PC-9 (cell line): ENCODE data around the gene ARPC1A. TPM values are rescaled to one million over a fixed set of nuclear protein-coding genes. Genes with fewer than 3 reads are reported as not detected.

Experiments used
- BruUV-seq: library from RNA; stranded (reverse); fragments of 400-500 nt; replicated peaks from 2 replicates; lab custom pipeline; 2021; lab: Mats Ljungman, UMichigan
- CTCF ChIA-PET: fragments of 300-600 bp; sonication (Branson Sonifier 250); formaldehyde crosslinking; loops from one replicate; lab custom pipeline; 2022; ENCODE audit warnings: antibody characterized with exemption; lab: Charles Lee
- POLR2A ChIA-PET: fragments of 300-600 bp; sonication (Branson Sonifier 250); formaldehyde crosslinking; loops from one replicate; lab custom pipeline; 2022; ENCODE audit warnings: antibody characterized with exemption; ENCODE audit not compliant: unreplicated experiment; lab: Charles Lee
- DNase-seq, 2 experiments: peaks; one replicate each; pipeline versions ENCODE4 v3.0.0 to v3.0.0-alpha.2; 2015 to 2022; ENCODE audit warnings: mixed read lengths in 1 of 2
- H2AFZ ChIP-seq: fragments of 200-600 bp; sonication (generic); 2 replicates; pipeline ENCODE4 v1.8.1; 2017; ENCODE audit warnings: antibody characterized with exemption
- H3F3A ChIP-seq: fragments of 200-600 bp; sonication (generic); 2 replicates; pipeline ENCODE4 v1.8.1; 2017; ENCODE audit warnings: antibody characterized with exemption, mild to moderate bottlenecking, low read depth; ENCODE audit not compliant: insufficient read depth
- H3K27ac ChIP-seq: fragments of 200-600 bp; sonication (generic); 2 replicates; pipeline ENCODE4 v1.6.1; 2016; ENCODE audit warnings: mixed run types
- H3K27me3 ChIP-seq: fragments of 200-600 bp; sonication (generic); 2 replicates; pipeline ENCODE4 v1.6.1; 2016; ENCODE audit warnings: low read depth, mixed run types; ENCODE audit not compliant: insufficient read depth
- H3K36me3 ChIP-seq: fragments of 200-600 bp; sonication (generic); 2 replicates; pipeline ENCODE4 v1.6.1; 2016; ENCODE audit warnings: low read depth, mixed run types
- H3K4me1 ChIP-seq: fragments of 200-600 bp; sonication (generic); replicated peaks from 2 replicates; pipeline ENCODE4 v1.6.1; 2016; ENCODE audit warnings: mixed run types; ENCODE audit not compliant: insufficient read depth
- H3K4me2 ChIP-seq: fragments of 200-600 bp; sonication (generic); 2 replicates; pipeline ENCODE4 v1.6.1; 2017; ENCODE audit warnings: mixed run types
- H3K4me3 ChIP-seq: fragments of 200-600 bp; sonication (generic); 2 replicates; pipeline ENCODE4 v1.6.1; 2016; ENCODE audit warnings: mixed run types
- H3K79me2 ChIP-seq: fragments of 200-600 bp; sonication (generic); 2 replicates; pipeline ENCODE4 v1.6.1; 2017; ENCODE audit warnings: low read depth, mixed run types
- H3K9me2 ChIP-seq: fragments of 200-600 bp; sonication (generic); 2 replicates; pipeline ENCODE4 v1.8.1; 2017; ENCODE audit warnings: mild to moderate bottlenecking; ENCODE audit not compliant: insufficient read depth
- H3K9me3 ChIP-seq: fragments of 200-600 bp; sonication (generic); 2 replicates; pipeline ENCODE4 v1.8.1; 2016; ENCODE audit warnings: low read depth; ENCODE audit not compliant: insufficient read depth
- H4K20me1 ChIP-seq: fragments of 200-600 bp; sonication (generic); 2 replicates; pipeline ENCODE4 v1.8.1; 2017; ENCODE audit not compliant: insufficient read depth
- EZH2 ChIP-seq: fragments of 200-600 bp; sonication (generic); IDR thresholded peaks from 2 replicates; pipeline ENCODE4 v1.8.0; 2017; ENCODE audit warnings: antibody characterized with exemption, low read depth
- intact Hi-C: fragments of 100-400 bp; cut with micrococcal nuclease; formaldehyde crosslinking; loops from one replicate; pipeline ENCODE4 v1.10.0; 2022; ENCODE audit not compliant: unreplicated experiment
- total RNA-seq: library from RNA; stranded (reverse); gene quantifications from 2 replicates; pipeline ENCODE4 v1.2.3, GENCODE V29; 2021
- TF ChIP-seq, protein P1 (sequence below): fragments of 200-600 bp; sonication (generic); conservative IDR thresholded peaks from 2 replicates; pipeline ENCODE4 v1.6.1; 2017; ENCODE audit warnings: mixed run types, antibody characterized with exemption, mild to moderate bottlenecking, moderate library complexity

Gene ARPC1A
- total RNA-seq, 1 experiment from 2014 or later: 305 TPM

DNA sequence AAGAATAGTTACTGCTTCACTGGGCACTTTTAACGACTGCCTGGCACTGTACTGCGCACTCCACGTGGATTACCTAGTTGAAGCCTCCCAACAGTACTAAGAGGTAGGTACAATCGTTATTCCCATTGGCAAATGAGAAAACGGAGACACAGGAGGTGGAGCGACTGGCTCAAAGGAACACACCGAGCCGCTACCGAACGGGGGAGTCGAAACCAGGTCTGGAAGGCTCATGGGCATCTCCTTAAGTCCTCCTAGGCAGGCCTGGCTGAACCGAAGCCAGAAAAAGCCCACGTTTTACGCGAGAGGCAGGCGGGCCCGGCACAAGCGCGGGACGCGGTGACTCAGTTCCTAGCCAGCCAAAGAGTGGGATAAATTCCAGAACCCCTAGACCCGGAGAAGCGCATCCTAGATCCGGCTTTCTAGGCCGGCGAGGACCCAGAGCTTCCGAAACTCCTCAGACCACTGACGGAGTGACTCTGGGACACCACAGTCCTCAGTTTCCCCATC lies 82.2 kb downstream of the ARPC1A start:
- Histone ChIP-seq H3K27me3 (no peaks in the 10 kb centered on the region), H3F3A (peaks cover 24% of the 10 kb centered on the region), H2AFZ (peak overlapping the region; percentile 89), H3K4me3 (peak overlapping the region; percentile 99), H3K4me2 (peak overlapping the region; percentile 98), H3K36me3 (peaks cover 34% of the 10 kb centered on the region), H3K79me2 (peaks cover 84% of the 10 kb centered on the region), H3K4me1 (peaks cover 25% of the 10 kb centered on the region), H3K9me2 (no peaks in the 10 kb centered on the region), H4K20me1 (peaks cover 52% of the 10 kb centered on the region), H3K9me3 (no peaks in the 10 kb centered on the region), H3K27ac (peak overlapping the region; percentile 97)
- TSS peak; percentile 50 for BruUV-seq
- POLR2A ChIA-PET: interaction anchor here (0.6 kb wide), 1 partner anchor 29 kb away, joined by 3 read pairs; no protein-coding TSS in a partner anchor
- TF ChIP-seq, protein P1, sequence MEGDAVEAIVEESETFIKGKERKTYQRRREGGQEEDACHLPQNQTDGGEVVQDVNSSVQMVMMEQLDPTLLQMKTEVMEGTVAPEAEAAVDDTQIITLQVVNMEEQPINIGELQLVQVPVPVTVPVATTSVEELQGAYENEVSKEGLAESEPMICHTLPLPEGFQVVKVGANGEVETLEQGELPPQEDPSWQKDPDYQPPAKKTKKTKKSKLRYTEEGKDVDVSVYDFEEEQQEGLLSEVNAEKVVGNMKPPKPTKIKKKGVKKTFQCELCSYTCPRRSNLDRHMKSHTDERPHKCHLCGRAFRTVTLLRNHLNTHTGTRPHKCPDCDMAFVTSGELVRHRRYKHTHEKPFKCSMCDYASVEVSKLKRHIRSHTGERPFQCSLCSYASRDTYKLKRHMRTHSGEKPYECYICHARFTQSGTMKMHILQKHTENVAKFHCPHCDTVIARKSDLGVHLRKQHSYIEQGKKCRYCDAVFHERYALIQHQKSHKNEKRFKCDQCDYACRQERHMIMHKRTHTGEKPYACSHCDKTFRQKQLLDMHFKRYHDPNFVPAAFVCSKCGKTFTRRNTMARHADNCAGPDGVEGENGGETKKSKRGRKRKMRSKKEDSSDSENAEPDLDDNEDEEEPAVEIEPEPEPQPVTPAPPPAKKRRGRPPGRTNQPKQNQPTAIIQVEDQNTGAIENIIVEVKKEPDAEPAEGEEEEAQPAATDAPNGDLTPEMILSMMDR: no peak
- CTCF ChIA-PET: interaction anchor here (0.5 kb wide), 1 partner anchor 66 kb away, joined by 6 read pairs; no protein-coding TSS in a partner anchor
- intact Hi-C loops: loop anchor here (1.0 to 2.0 kb wide), 4 partner anchors 31 to 64 kb away; partner anchors contain the start of genes ARPC1B, CPSF4, PTCD1 and ZNF789
- peak; percentile 38 to 43 for DNase-seq

GRCh38 chr7:99408379-99409191 lies 82.9 kb downstream of the ARPC1A start, which contains the start of the genes BUD31 and PDAP1:
TSS of gene BUD31 (plus strand) at chr7:99408969. CDS start at chr7:99411093, 2,124 bp downstream.
TSS of gene PDAP1 (minus strand) at chr7:99408597. CDS start at chr7:99408548, 49 bp downstream.
- intact Hi-C loops: loop anchor here (1.0 to 2.0 kb wide), 4 partner anchors 30 to 64 kb away; partner anchors contain the start of genes ARPC1B, CPSF4, PTCD1 and ZNF789
- ChIA-PET POLR2A (interaction anchor here (0.5 to 0.9 kb wide), 12 partner anchors 14 to 1009 kb away, joined by 3 to 24 read pairs (median 6); partner anchors contain the start of gene ZSCAN25), CTCF (interaction anchor here (0.6 kb wide), 1 partner anchor 1061 kb away, joined by 4 read pairs; no protein-coding TSS in a partner anchor)
- Histone ChIP-seq H3K27me3 (no peaks in the 10 kb centered on the region), H3K9me2 (no peaks in the 10 kb centered on the region), H3K79me2 (peaks cover 84% of the 10 kb centered on the region), H3K4me1 (peaks cover 25% of the 10 kb centered on the region), H3K9me3 (no peaks in the 10 kb centered on the region), H3K4me2 (peak within 1 kb of the TSS; percentile 98), H4K20me1 (peaks cover 51% of the 10 kb centered on the region), H3K36me3 (peaks cover 32% of the 10 kb centered on the region), H3F3A (peaks cover 28% of the 10 kb centered on the region), H3K4me3 (peak within 1 kb of the TSS; percentile 99), H2AFZ (peak within 1 kb of the TSS; percentile 89), H3K27ac (peak within 1 kb of the TSS; percentile 97)
- peak; percentile 85 to 95 for DNase-seq
- BruUV-seq: no TSS peak
- TF ChIP-seq EZH2: no peak
- TF ChIP-seq, protein P1: no peak

- CTCF ChIA-PET: interaction anchor here (0.6 kb wide), 1 partner anchor 1060 kb away, joined by 4 read pairs; no protein-coding TSS in a partner anchor
- TF ChIP-seq, protein P1: no peak
- no peak for TF ChIP-seq EZH2
- Histone ChIP-seq H3K27me3 (no peaks in the 10 kb centered on the region), H4K20me1 (peaks cover 45% of the 10 kb centered on the region), H3K27ac (peak overlapping the region; percentile 97), H3K4me1 (peaks cover 25% of the 10 kb centered on the region), H3F3A (peaks cover 28% of the 10 kb centered on the region), H3K79me2 (peaks cover 78% of the 10 kb centered on the region), H3K9me3 (no peaks in the 10 kb centered on the region), H3K36me3 (peaks cover 34% of the 10 kb centered on the region), H3K4me3 (peak overlapping the region; percentile 99), H2AFZ (peak overlapping the region; percentile 89), H3K9me2 (no peaks in the 10 kb centered on the region), H3K4me2 (peak overlapping the region; percentile 98)
- POLR2A ChIA-PET: interaction anchor here (0.5 to 0.9 kb wide), 6 partner anchors 72 to 1010 kb away, joined by 3 to 10 read pairs (median 7); partner anchors contain the start of gene ZSCAN25
- intact Hi-C loops: loop anchor here (2.0 kb wide), 3 partner anchors 30 to 44 kb away; partner anchors contain the start of genes ARPC1B, CPSF4 and PTCD1
- TSS peak; percentile 47 for BruUV-seq
- DNase-seq: no peak
These were observed 83.5 kb downstream of the ARPC1A start for GRCh38 chr7:99409192-99409572.
